Glutamatergic neuron (in vitro differentiated cells): ENCODE results near the gene STAT5B. TPM values are rescaled to one million over a fixed set of nuclear protein-coding genes. Genes with fewer than 3 reads are reported as not detected.

ENCODE experiments used
- DNase-seq: peaks from one replicate; pipeline ENCODE4 v3.0.0; 2022
- H3K27ac Mint-ChIP-seq: one replicate; pipeline ENCODE4 v1.8.0; 2020; ENCODE audit warnings: mild to moderate bottlenecking, mixed read lengths, inconsistent platforms; ENCODE audit not compliant: unreplicated experiment
- H3K27me3 Mint-ChIP-seq: one replicate; pipeline ENCODE4 v1.8.0; 2020; ENCODE audit warnings: mild to moderate bottlenecking, moderate library complexity, mixed read lengths, inconsistent platforms; ENCODE audit not compliant: unreplicated experiment
- H3K36me3 Mint-ChIP-seq: one replicate; pipeline ENCODE4 v1.8.0; 2020; ENCODE audit warnings: mild to moderate bottlenecking, mixed read lengths, inconsistent platforms; ENCODE audit not compliant: unreplicated experiment
- H3K4me1 Mint-ChIP-seq: one replicate; pipeline ENCODE4 v1.8.0; 2020; ENCODE audit warnings: mild to moderate bottlenecking, low read depth, mixed read lengths, inconsistent platforms; ENCODE audit not compliant: unreplicated experiment
- H3K4me3 Mint-ChIP-seq: one replicate; pipeline ENCODE4 v1.8.0; 2020; ENCODE audit warnings: mild to moderate bottlenecking, mixed read lengths, inconsistent platforms; ENCODE audit not compliant: unreplicated experiment
- H3K9me3 Mint-ChIP-seq: one replicate; pipeline ENCODE4 v1.8.0; 2020; ENCODE audit warnings: mild to moderate bottlenecking, moderate library complexity, mixed read lengths, inconsistent platforms; ENCODE audit not compliant: unreplicated experiment
- total RNA-seq: library from RNA; stranded (reverse); fragmentation: NEBNext Ultra II Directional; extraction: Animal tissue kit (Norgen Biotek cat#: 25700); gene quantifications from one replicate; pipeline ENCODE4 v1.2.1, GENCODE V29; 2021; ENCODE audit not compliant: unreplicated experiment
- TF ChIP-seq, protein P1 (sequence below): fragments of 200-600 bp; sonication (generic); IDR thresholded peaks from one replicate; pipeline ENCODE4 v1.5.0; 2021; ENCODE audit not compliant: partially characterized antibody, unreplicated experiment

The STAT5B gene
- total RNA-seq, 1 donor from 2014 or later, result 31.9 TPM

DNA sequence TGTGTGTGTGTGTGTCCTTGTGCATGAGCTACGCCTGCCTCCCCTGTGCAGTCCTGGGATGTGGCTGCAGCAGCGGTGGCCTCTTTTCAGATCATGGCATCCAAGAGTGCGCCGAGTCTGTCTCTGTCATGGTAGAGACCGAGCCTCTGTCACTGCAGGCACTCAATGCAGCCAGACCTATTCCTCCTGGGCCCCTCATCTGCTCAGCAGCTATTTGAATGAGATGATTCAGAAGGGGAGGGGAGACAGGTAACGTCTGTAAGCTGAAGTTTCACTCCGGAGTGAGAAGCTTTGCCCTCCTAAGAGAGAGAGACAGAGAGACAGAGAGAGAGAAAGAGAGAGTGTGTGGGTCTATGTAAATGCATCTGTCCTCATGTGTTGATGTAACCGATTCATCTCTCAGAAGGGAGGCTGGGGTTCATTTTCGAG, 34.6 kb upstream of the STAT5B start:
- Mint-ChIP-seq H3K9me3 (peaks cover 2% of the 10 kb centered on the region), H3K27me3 (peaks cover 6% of the 10 kb centered on the region), H3K4me1 (peaks cover 24% of the 10 kb centered on the region), H3K4me3 (peak overlapping the region; percentile 1), H3K36me3 (no peaks in the 10 kb centered on the region), H3K27ac (peak overlapping the region; percentile 2)
- TF ChIP-seq, protein P1, sequence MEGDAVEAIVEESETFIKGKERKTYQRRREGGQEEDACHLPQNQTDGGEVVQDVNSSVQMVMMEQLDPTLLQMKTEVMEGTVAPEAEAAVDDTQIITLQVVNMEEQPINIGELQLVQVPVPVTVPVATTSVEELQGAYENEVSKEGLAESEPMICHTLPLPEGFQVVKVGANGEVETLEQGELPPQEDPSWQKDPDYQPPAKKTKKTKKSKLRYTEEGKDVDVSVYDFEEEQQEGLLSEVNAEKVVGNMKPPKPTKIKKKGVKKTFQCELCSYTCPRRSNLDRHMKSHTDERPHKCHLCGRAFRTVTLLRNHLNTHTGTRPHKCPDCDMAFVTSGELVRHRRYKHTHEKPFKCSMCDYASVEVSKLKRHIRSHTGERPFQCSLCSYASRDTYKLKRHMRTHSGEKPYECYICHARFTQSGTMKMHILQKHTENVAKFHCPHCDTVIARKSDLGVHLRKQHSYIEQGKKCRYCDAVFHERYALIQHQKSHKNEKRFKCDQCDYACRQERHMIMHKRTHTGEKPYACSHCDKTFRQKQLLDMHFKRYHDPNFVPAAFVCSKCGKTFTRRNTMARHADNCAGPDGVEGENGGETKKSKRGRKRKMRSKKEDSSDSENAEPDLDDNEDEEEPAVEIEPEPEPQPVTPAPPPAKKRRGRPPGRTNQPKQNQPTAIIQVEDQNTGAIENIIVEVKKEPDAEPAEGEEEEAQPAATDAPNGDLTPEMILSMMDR, result no peak
- DNase-seq, result no peak

DNA sequence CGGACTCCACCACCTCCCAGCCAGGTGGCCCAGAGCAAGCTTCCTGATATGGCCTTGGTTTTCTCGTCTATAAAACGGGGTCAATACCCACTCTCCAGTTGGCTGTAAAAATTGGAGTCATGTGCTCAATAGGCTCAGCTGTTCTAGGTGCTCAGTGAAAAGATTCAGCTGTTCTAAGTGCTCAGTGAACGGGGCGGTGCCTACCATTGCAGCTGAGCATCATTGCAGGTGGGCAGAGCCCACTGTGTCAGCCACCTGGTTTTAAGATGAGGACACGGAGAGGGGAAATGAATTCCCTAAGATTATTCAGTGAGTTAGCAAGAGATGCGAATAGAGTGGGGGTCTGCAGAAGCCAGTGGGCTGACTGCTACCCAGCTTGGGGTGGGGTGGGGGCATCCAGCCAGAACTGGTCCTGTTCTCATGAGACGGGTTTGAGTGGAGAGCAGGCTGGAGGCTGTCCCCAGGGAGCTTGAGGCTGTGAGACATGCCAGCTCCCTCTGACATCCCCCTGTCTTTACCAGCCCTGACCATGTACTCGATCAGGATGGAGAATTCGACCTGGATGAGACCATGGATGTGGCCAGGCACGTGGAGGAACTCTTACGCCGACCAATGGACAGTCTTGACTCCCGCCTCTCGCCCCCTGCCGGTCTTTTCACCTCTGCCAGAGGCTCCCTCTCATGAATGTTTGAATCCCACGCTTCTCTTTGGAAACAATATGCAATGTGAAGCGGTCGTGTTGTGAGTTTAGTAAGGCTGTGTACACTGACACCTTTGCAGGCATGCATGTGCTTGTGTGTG, 34.0 kb upstream of the STAT5B start:
- Mint-ChIP-seq H3K4me3 (no peak overlapping the region), H3K4me1 (peaks cover 24% of the 10 kb centered on the region), H3K9me3 (no peaks in the 10 kb centered on the region)

DNA sequence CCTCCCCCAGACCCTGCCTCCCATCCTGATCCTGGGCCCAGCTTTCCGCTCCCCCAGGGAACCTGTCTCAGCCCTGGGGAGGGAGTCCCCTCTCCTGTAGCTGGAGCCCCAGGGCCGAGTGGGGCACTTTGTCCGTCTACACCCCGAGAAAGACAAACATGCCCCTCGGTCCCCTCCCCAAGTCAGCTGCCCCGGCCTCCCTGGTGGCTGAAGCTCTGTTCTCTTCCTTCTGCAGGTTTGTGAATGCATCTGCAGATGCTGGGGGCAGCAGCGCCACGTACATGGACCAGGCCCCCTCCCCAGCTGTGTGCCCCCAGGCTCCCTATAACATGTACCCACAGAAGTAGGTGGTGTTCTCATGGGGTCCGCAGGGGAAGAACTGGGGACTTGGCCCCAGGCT, 33.0 kb upstream of the STAT5B start:
- no peak overlapping the region for H3K4me3 Mint-ChIP-seq
- no peak overlapping the region for H3K27ac Mint-ChIP-seq
- H3K27me3 Mint-ChIP-seq, result peaks cover 6% of the 10 kb centered on the region
- no peaks in the 10 kb centered on the region for H3K36me3 Mint-ChIP-seq
- no peaks in the 10 kb centered on the region for H3K9me3 Mint-ChIP-seq
- no peak for DNase-seq
- TF ChIP-seq, protein P1, result no peak
- peaks cover 24% of the 10 kb centered on the region for H3K4me1 Mint-ChIP-seq

More for the DNA sequence above, 34.0 kb upstream of the STAT5B start:
- H3K27ac Mint-ChIP-seq, result no peak overlapping the region
- TF ChIP-seq, protein P1, result no peak
- DNase-seq, result no peak
- peaks cover 6% of the 10 kb centered on the region for H3K27me3 Mint-ChIP-seq
- no peaks in the 10 kb centered on the region for H3K36me3 Mint-ChIP-seq

DNA sequence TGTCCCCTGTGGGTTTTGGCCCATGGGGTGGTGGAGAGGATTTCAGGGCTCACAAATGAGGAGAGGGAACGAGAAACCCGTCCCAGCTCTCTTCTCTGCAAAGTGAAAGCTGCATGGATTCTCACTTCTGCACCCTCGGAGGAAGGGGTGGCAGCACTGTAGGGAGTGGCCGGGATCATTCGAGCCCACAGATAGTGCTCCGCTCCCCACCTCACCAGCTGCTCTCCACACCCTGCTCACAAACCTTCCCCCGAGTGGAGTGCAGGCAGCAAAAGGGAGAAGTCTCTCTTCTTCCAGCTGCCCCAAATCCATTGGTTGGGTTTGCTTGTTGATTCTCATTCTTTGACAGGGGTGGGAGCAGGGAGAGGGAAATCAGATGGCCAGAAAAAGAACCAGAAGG, 32.3 kb upstream of the STAT5B start:
- peaks cover 24% of the 10 kb centered on the region for H3K4me1 Mint-ChIP-seq
- TF ChIP-seq, protein P1, result no peak
- no peak overlapping the region for H3K4me3 Mint-ChIP-seq
- no peak overlapping the region for H3K27ac Mint-ChIP-seq
- peaks cover 6% of the 10 kb centered on the region for H3K27me3 Mint-ChIP-seq
- no peaks in the 10 kb centered on the region for H3K9me3 Mint-ChIP-seq
- no peaks in the 10 kb centered on the region for H3K36me3 Mint-ChIP-seq
- no peak for DNase-seq

DNA sequence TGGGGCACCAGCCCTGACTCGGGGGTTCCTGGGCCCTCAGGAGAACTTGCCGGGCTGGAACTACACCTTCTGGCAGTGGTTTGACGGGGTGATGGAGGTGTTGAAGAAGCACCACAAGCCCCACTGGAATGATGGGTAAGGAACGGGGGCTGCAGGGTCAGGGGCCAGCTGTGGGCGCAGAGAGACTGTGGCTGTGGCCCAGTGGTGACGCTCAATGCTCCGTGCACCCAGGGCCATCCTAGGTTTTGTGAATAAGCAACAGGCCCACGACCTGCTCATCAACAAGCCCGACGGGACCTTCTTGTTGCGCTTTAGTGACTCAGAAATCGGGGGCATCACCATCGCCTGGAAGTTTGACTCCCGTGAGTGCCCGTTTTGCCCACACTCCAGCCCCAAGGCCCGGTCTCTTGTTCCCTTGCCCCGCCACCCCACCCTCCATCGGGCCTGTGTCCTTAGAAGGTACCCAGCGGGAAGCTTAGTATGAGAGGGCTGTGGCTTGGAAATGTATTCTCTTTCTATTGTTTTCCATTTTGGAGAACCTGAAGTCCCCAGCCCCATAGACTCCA, 31.3 kb upstream of the STAT5B start:
- TF ChIP-seq, protein P1, result no peak
- DNase-seq, result no peak
- H3K4me1 Mint-ChIP-seq, result peaks cover 24% of the 10 kb centered on the region
- H3K27ac Mint-ChIP-seq, result no peak overlapping the region
- H3K4me3 Mint-ChIP-seq, result no peak overlapping the region
- H3K9me3 Mint-ChIP-seq, result no peaks in the 10 kb centered on the region
- peaks cover 6% of the 10 kb centered on the region for H3K27me3 Mint-ChIP-seq
- H3K36me3 Mint-ChIP-seq, result no peaks in the 10 kb centered on the region
